GM12891 (cell line): ENCODE data around the gene PIWIL1.

Source experiments
- PAX5 ChIP-seq: IDR thresholded peaks from 2 replicates; pipeline ENCODE4 v1.6.1; 2011; ENCODE audit warnings: low read length, moderate library complexity, mild to moderate bottlenecking; ENCODE audit not compliant: insufficient read depth, severe bottlenecking
- POLR2A ChIP-seq: IDR thresholded peaks from 2 replicates; pipeline ENCODE4 v1.6.1; 2011; ENCODE audit warnings: low read depth, low read length, control low read depth
- TAF1 ChIP-seq: IDR thresholded peaks from 2 replicates; pipeline ENCODE4 v1.6.1; 2011; ENCODE audit warnings: low read depth, low read length, control low read depth

- no peak for TF ChIP-seq POLR2A
- no peak for TF ChIP-seq TAF1
- TF ChIP-seq PAX5, result no peak
These were observed 5.2 kb downstream of the PIWIL1 start for GRCh38 chr12:130342842-130343241.
